Ovary (tissue), 3 donors: ENCODE data around the gene IQCM.

Source experiments
- CTCF ChIP-seq, 3 donors: fragments of 450-650 bp in 2 of 3; fragments of 200-600 bp in 1 of 3; IDR thresholded peaks; one replicate each; pipeline versions ENCODE4 v1.5.1 to v1.8.0; 2016 to 2022; ENCODE audit warnings: antibody characterized with exemption in 3 of 3, mild to moderate bottlenecking in 1 of 3
- POLR2A ChIP-seq: fragments of 450-650 bp; IDR thresholded peaks from one replicate; pipeline ENCODE4 v1.6.1; 2017; ENCODE audit warnings: antibody characterized with exemption, mild to moderate bottlenecking, moderate library complexity
- donor health status: DM: no; HTN: no; CAD: no.

GRCh38 chr4:149708513-149709130, 107.0 kb downstream of the IQCM start:
- TF ChIP-seq CTCF (IDR thresholded peaks at IDR 0.05) (no peak), POLR2A (no peak)
